ENCODE results near the gene SNRPA.

DNA sequence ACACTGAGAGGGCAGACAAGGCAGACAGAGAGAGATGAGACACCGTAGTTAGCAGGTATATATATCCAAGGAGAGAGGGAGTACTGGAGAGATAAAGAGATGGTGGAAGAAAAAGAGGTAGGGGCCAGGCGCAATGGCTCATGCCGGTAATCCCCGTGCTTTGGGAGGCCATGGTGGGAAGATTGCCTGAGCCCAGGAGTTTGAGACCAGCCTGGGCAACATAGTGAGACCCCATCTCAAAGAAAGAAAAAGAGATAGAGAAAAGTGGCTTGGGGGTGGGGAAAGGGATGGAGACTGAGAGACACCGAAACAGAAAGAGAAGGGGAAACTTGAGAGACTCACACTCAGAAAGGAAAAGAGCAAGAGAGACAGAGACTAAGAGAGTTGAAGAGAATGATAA lies 29.6 kb downstream of the SNRPA start:
- TF ChIP-seq, protein P1, sequence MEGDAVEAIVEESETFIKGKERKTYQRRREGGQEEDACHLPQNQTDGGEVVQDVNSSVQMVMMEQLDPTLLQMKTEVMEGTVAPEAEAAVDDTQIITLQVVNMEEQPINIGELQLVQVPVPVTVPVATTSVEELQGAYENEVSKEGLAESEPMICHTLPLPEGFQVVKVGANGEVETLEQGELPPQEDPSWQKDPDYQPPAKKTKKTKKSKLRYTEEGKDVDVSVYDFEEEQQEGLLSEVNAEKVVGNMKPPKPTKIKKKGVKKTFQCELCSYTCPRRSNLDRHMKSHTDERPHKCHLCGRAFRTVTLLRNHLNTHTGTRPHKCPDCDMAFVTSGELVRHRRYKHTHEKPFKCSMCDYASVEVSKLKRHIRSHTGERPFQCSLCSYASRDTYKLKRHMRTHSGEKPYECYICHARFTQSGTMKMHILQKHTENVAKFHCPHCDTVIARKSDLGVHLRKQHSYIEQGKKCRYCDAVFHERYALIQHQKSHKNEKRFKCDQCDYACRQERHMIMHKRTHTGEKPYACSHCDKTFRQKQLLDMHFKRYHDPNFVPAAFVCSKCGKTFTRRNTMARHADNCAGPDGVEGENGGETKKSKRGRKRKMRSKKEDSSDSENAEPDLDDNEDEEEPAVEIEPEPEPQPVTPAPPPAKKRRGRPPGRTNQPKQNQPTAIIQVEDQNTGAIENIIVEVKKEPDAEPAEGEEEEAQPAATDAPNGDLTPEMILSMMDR (IDR thresholded peaks at IDR 0.05): no peak
- TF ChIP-seq POLR2A (IDR thresholded peaks at IDR 0.05): no peak

Data from adrenal gland (tissue), 5 donors.